Measurements from ENCODE around the gene ERI2.

ERI2 gene, protein sequence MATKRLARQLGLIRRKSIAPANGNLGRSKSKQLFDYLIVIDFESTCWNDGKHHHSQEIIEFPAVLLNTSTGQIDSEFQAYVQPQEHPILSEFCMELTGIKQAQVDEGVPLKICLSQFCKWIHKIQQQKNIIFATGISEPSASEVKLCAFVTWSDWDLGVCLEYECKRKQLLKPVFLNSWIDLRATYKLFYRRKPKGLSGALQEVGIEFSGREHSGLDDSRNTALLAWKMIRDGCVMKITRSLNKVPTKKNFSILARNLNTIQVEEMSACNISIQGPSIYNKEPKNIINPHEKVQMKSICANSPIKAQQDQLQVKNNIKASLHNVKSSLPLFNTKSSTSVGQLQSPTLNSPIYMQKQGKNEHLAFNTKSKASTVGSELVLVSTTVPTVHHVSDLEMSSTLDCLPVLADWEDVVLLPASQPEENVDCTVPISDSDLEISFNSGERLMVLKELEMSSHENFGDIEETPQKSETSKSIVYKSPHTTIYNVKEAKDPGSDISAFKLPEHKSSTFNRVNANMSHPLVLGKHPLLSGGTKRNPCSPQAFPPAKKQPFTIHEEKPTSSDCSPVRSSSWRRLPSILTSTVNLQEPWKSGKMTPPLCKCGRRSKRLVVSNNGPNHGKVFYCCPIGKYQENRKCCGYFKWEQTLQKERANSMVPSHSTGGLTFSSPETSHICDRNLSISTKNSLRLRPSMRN

DNA sequence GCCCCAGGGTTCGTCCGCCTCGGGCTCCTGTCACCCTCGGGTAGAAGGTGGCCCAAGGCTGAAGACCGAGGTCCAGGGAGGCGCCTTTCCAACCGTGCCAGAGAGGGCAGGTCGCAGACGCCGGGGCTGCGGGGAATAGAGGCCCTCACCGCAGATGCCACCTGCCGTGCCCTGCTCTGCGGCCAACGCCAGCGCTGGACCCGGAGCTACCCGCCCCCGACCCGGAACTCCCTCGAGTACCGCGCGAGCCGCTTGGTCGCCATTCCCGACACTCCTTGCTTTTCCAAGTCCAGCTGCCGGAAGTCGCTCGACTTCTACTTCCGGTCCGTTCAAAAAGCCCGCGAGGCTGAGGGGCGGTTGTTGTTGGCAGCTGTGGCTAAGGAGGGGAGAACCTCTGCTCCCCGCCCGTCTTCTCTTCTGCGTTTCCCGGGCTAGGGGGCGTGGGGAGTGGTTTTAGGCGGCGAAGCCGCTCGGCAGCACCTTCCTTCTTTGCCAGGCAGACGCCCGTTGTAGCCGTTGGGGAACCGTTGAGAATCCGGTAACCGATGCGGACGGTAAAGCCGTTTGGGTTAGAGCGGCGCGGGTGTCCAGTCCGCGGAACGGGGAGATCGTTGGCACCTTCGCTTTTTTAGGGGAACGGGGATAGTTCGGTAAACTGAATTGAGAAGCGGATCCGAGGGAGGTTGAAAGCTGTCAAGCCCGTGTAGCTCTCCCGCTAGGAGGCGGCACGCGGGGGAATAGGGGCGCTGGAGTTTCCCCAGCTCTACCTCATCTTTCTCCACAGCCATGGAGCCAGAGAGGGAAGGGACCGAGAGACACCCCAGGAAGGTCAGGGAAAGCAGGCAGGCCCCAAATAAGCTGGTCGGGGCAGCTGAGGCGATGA is at the start of gene ERI2, which contains the start of gene REXO5:
ERI2 (minus strand) TSS at position 305 of the 883 bp plus-strand sequence; CDS start at position 263, 42 bp downstream.
REXO5 (plus strand) TSS at position 360 of the 883 bp plus-strand sequence; CDS start at position 787, 427 bp downstream.
- DNase-seq (ENCODE audit: low read depth in 3 of 3, low spot score in 1 of 3) = peak; percentile 21 to 58 (median 36)

DNA sequence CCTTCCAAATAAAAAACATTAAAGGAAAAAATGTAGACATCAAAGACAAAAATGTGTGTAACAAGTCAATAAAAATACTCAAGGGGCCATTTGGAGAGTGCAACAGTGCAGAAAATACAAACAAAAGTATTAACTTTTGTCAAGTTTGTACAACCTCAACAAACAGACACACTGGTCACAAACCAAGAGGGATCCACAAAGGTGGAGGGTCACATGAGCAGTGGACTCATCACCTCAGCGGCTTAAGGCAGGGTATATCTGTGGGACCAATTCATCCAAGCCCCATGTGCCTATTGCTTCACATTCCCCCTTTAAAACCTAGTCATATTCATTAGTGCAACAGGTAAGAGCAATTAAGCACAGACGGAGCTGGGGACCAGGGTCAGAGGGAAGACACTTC is 48.7 kb upstream of the ERI2 start:
- DNase-seq (ENCODE audit: low read depth in 3 of 3, low spot score in 1 of 3) = no peak

DNA sequence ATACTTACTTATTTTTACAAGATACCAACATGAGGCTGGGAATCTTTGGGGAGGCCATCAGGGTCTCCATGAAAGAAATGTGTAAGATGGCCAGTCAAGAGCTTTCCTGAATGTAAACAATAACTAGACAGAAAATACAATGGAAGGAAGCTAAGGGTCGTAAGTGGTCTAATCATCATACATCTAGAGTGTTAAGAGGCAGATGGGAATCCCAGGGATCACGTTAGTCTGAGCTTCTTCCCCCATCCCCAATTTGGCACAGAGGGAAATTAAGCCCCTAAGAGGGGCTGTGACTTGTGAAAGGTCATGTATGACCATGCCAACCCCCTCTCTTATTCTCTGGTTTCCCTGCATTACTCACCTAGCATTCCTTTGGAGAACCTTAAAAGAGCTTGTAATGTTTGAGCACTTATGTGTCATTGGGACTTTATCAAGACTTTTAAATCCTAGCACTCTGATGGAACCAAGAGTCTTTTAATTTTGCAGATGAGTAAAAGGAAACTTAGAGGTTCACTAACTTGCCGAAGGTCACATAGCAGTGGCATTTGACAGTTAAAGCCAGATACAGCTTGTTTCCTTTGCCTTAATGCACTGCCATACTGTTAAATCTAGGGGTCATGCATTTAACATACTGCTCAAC is 47.8 kb upstream of the ERI2 start:
- no peak for DNase-seq (ENCODE audit: low read depth in 3 of 3, low spot score in 1 of 3)

DNA sequence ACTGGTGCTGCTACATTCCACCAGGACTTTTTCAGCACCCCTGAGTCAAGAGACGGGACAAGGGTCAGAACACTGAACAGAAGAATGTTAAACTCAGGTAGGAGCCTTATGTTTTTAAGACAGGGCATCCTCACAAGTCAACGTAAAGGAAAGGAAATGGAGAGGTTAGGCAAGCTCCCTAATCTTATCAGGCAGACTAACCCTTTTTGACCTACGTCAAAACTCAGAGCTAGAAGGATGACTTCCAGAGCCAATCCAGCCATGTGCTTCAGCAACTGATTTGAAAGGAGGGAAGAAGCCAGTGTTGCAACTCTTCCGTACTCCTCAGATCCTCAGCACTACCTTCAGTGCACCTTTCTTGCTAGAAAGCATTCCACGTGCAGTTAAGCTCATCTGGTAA is 46.9 kb upstream of the ERI2 start:
- DNase-seq (ENCODE audit: low read depth in 3 of 3, low spot score in 1 of 3) = no peak

DNA sequence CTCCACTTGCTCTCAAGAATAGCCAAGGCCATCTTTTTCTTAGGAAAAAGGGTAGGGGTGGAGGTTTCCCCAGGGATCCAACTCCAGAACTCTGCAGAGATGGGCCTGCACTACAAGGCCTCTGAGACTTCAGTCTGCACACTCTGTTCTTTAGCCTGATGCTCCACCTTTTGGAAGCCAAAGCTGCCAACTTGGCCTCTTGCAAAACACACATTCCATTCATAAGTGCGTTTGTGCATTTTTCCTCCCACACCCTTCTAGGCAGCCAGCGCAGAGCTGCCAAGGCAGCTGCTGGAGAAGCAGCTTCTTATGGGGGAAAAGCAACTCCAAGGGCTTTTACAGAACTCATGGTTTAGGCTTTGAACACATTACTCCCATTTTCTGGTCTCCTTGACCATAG is 45.3 kb upstream of the ERI2 start:
- DNase-seq (ENCODE audit: low read depth in 3 of 3, low spot score in 1 of 3) = no peak

DNA sequence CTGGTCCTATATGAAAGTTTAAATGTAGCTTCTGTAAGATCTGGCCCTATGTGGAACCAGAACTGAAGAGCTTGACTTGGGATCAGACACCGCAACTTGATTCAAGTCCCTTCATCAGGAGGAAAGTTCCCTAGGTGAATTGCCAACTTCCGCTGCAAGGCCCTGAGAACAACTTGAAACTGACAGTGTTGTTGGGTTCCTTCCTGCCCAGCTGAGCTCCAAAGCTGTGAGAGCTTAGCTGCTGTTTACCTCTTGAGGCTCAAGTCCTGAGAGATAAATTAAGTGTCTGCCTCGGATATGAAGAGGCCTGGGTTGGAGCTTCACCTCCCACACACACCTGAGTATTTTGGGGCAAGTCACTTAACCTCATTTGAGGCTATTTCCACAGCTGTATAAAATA is 44.7 kb upstream of the ERI2 start:
- DNase-seq (ENCODE audit: low read depth in 3 of 3, low spot score in 1 of 3) = no peak

DNA sequence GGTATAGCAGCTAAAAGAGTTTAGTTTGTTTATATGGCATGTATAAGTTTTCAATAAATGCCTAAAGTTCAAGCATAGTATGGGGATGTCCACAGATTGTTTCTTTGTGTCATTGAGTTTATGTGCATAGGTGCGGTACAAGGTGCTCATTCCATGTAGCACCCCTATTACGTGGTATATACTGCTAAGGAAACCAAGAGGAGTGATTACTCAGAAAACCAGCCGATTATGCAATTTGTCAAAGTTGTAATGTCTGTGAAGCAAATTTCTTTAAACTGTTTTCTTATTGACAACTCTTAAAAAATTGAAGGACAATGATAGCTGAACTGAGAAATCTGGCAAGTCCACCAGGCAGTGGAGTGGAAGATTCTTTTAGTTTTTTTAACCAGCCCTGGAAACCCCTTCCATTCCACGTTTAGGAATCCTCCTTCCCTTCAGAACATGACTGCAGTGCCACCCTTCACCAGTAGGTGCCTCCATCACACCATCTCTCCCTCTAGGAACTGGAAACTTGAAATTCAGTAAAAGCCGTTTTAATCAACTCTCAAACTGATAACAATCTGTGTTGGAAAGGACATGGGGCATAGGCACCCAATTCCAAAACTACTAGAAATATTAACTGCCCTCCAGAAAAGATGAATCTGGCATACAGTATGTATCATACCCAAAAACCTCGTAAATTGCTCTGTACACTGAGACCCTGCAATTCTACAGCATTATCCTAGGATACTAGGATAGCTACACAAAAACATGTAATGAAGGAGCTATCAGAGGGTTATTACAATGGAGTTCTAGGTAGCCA is 43.5 kb upstream of the ERI2 start:
- peak; percentile 18 to 66 (median 31) for DNase-seq (ENCODE audit: low read depth in 3 of 3, low spot score in 1 of 3)

DNA sequence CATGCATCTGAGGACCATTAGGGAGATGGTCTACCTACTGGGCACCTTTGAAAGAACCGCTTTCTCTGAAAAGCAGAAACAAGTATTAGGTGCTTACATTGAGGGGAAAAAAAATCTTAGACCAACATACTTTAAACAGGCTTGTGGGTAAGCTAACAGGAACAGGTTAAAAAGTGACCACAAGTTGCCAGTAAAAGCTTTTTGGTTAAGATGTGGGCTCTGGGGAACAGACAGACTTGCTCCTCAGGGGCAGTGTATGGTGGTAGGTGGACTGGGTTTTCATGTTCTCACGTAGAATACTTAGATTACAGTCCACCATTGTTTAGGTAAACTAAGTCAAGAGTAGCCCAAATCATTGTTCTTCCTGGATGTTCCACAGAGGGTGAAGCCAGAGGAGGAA is 41.3 kb upstream of the ERI2 start:
- DNase-seq (ENCODE audit: low read depth in 3 of 3, low spot score in 1 of 3) = no peak

DNA sequence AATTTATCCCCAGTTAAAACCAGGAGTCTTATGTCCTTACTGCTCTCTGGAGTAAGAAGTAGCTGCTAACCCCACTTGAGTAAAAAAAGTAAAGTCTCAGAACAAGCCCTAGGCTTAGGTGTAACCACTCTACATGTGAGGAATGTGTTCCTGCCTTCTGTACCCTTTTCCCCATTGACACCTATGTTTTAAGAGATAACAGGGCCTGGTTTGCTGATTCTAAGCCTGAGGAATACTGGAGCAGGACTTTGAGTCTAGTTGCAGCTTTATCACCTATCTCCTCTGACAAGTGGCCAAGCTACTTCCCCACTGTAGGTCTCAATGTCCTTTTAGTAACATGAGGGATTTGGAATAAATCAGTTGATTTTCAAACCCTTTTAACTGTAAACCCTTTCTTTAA is 40.3 kb upstream of the ERI2 start:
- no peak for DNase-seq (ENCODE audit: low read depth in 3 of 3, low spot score in 1 of 3)

DNA sequence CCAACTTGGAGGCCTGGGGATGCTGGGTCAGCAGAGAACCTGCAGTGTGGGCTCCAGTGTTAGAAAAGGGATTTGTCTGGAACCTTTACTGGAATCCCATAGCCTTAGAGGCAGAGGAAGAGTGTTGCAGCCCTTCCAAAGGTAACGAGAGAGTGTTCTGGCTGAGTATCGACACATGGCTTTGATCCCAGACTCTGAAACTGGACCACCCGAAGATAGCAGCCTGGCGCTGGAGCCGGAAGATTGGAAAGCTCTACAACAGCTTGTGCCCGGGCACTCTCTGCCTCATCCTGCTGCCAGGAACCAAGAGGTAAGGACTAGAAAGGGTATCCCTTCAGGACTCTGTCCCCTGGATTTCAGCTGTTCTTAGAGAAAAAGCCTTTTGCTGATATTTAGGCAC is 39.8 kb upstream of the ERI2 start:
- DNase-seq (ENCODE audit: low read depth in 3 of 3, low spot score in 1 of 3) = no peak

DNA sequence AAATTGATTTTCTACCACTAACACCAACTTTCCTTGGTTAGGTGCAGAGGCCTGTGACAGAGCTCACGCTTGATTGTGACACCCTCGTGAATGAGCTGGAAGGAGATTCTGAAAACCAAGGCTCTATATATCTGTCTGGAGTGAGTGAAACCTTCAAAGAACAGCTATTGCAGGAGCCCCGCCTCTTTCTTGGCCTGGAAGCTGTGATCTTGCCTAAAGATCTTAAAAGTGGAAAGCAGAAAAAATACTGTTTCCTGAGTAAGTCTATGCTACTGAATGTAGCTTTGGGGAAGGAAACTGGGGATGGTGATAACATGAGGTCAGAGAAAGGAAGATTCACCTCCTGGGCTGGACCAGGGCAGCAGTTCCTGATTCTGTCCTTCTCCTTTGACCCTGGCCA is 38.3 kb upstream of the ERI2 start:
- no peak for DNase-seq (ENCODE audit: low read depth in 3 of 3, low spot score in 1 of 3)

DNA sequence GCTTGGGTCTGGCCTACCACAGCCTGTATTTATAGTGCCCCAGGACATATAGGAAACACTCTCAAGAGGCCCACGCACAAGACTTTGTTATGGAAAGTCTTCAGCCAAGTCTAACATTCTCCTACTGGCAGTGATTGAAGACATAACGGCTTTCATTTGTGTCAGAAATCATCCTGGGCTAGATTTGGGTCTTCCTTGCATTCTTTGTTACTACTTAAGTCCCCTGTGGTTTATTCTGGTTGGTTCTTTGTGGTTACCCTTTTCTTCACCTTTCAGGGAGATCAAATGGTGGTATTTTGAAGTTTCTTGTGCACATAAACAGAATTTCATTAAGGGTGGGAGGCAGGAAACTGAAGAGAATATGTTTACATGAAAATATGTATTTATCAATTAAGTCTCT is 37.8 kb upstream of the ERI2 start:
- DNase-seq (ENCODE audit: low read depth in 3 of 3, low spot score in 1 of 3) = no peak

DNA sequence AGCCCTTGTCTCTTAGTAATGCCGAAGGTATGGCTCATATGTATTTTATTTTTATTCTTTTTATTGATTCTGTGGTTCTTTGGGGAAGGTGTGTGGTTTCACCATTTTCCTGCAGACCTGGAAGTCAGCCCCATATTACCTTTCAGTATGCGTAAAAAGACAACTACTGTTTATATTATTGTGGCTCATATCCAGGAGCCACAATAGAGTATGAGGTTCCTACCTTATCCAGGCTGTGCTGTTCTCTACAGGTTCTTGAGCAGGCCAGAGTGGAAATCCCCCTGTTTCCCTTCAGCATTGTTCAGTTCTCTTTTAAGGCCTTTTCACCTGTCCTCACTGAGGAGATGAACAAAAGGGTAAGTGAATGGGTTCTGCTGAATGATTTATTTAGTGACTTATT is 33.2 kb upstream of the ERI2 start:
- DNase-seq (ENCODE audit: low read depth in 3 of 3, low spot score in 1 of 3) = no peak

DNA sequence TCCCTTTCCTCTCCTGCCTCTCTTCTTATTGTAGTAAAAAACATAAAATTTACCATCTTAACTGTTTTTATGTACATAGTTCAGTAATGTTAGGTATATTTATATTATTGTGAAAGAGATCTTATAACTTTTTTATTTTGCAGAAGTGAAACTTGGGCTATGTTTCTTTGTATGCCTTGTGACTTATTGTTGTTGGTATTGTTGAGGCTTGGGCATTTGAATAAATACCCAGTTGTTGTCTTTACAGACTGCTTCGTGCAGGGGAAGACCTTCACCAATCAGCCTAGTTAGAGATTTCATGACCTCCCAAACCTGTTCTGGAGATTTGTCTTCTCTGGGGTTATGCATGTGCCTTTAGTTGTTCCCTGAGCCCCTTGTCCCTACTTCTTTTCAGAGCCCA is 32.0 kb upstream of the ERI2 start:
- DNase-seq (ENCODE audit: low read depth in 3 of 3, low spot score in 1 of 3) = no peak

DNA sequence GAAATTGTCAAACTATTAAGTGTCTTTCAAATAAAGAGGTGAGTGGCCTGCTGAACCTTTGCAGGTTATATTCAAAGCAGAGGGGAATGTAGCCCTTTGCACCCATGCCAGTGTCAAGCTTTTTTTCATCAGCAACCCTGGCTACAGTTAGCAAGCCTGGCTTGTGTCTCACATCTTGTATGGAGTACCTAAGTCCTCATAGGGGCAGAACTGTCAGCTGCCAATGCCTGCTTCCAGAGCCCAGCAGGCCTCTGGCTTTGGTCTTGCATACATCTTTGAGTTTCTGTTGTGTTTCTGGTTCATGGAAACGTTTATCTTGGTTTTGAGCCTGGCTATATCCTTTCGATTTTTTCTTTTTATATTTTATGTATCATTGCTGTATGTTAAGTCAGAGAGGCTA is 26.8 kb upstream of the ERI2 start:
- no peak for DNase-seq (ENCODE audit: low read depth in 3 of 3, low spot score in 1 of 3)

DNA sequence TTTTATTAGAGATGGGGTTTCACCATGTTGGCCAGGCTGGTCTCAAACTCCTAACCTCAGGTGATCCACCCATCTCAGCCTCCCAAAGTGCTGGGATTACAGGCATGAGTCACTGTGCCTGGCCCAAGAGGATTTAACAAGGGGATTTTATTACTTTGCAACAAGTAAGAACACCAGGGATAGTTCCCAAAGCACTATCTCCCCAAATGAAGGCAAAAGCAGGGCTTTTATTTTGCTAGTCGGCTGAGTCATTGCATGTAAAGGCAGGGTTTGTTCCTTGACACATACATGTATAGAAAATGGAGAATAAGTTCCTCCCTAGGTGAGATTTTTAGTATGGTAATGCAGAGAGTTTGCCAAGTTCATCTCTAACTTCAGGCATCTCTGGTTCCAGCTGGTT is 24.1 kb upstream of the ERI2 start:
- DNase-seq (ENCODE audit: low read depth in 3 of 3, low spot score in 1 of 3) = no peak

DNA sequence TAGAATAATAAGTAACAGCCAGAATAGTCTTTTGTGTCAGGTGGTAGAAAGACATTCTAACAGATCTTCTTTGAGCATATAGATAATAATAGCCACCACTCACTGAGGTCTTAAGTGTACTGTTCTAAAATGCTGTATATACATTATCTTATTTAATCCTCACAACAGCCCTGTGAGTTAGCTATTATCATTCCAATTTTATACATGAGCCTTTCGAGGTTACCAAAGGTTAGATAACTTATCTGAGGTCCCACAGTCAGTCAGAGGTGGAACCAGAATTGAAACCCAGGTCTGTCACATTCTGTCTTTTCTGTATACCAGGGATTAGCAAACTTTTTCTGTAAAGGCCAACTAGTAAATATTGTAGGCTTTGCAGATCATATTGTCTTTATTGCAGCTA is 23.3 kb upstream of the ERI2 start:
- DNase-seq (ENCODE audit: low read depth in 3 of 3, low spot score in 1 of 3) = no peak

DNA sequence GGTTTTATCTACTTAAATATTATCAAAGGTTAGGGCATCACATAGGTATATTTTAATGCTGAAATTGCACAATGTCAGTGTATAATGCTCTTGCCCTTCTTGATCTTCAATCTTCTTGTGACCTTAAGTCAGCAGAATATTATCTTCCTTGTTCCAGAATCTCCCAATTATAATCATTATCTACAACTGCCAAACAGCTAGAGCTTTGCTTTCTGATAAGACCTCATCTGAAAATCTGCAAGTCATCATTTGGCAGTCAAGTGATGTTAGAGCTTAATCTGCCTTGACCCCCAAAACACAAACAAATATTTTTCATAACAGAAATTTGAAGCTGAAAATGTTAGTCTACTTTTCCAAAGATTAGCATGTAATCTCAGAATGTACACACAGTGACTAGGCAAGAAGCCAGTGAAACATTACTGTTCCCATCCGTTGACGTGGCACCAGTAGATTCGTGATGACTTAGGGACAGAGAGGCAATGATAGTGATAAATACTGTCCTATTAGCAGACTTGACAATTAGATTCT is 19.8 kb upstream of the ERI2 start:
- DNase-seq (ENCODE audit: low read depth in 3 of 3, low spot score in 1 of 3) = no peak

DNA sequence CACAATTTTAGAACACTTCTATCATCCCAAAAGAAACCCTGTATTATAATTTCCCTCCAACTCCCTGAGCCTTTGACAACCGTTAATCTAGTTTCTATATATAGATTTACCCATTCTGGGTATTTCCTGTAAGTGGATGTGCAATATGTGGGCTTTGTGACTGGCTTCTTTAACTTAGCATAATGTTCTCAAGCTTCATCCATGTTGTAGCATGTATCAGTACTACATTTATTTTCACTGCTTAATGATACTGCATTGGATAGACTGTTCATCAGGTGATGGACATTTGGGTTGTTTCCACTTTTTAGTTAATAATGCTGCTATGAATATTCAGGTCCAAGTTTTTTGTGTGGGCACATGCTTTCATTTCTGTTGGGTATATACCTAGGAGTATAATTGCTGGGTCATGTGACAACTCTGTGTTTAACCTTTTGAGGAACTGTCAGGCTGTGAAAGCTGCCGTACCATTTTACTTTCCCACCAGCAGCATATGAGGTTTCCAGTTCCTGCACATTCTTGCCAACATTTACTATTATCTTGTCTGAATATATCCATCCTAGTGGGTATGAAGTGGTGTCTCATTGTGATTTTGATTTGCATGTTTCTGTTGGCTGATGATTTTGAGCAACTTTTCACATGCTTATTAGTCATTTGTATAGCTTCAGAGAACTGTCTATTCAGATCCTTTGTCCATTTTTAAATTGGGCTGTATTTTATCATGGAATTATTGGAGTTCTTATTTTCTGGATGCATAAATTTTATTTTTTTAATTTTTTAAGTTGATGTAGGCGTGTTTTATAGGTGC is 16.5 kb upstream of the ERI2 start:
- DNase-seq (ENCODE audit: low read depth in 3 of 3, low spot score in 1 of 3) = no peak

All from stimulated activated CD4-positive, alpha-beta T cell treated with anti-CD3 and anti-CD28 coated beads, TNF-alpha, amount 100 ng/mL, for 1 hour (primary cell).